Right ventricle myocardium superior (tissue), 1 donor: ENCODE data around the gene AP4B1. TPM values are rescaled to one million over a fixed set of nuclear protein-coding genes. Genes with fewer than 3 reads are reported as not detected.
A peak's percentile ranks its signal among the peaks of the same experiment; 100 is the strongest.

Experiments used
- ATAC-seq: fragments of 200-7000 bp; cut with Tn5 transposase; one replicate; pipeline ENCODE4 v1.9.1; 2020; ENCODE audit warnings: mild to moderate bottlenecking; ENCODE audit not compliant: poor library complexity
- DNase-seq: peaks from one replicate; pipeline ENCODE4 v3.0.0-alpha.2; 2020
- intact Hi-C: fragments of 100-400 bp; cut with DNase I; formaldehyde crosslinking; loops from one replicate; pipeline ENCODE4 v1.11.2; 2022
- total RNA-seq: library from RNA; stranded (reverse); fragmentation: NEBNext Ultra II Directional; extraction: Animal tissue kit (Norgen Biotek cat#: 25700); gene quantifications from one replicate; pipeline ENCODE4 v1.2.1, GENCODE V29; 2021
- donor health status: DM: no; HTN: yes; CAD: no; lungs with severe emphysema.

Gene AP4B1
- total RNA-seq, 1 donor from 2014 or later: 11.4 TPM

DNA sequence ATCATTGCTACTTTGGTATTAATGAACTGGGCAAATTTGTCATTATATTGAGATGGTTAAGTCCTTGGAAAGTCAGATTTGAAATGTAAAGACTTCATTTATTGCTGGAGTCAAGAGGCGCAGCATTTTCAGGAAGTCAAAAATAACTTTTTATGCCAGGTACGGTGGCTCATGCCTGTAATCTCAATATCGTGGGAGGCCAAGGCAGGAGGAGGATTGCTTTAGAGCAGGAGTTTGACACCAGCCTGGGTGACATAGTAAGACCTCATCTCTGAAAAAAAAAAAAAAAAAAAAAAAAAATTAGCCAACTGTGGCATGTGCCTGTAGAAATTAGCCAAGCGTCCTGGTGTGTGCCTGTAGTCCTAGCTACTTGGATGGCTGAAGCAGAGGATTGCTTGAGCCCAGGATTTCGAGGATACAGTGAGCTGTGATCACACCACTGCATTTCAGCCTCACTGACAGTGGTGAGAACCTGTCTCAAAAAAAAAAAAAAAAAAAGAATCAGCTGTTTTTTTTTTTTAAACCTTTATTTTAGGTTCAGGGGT, 30.0 kb upstream of the AP4B1 start:
- intact Hi-C loops: no loop called here
- ATAC-seq (no peak), DNase-seq (no peak)

DNA sequence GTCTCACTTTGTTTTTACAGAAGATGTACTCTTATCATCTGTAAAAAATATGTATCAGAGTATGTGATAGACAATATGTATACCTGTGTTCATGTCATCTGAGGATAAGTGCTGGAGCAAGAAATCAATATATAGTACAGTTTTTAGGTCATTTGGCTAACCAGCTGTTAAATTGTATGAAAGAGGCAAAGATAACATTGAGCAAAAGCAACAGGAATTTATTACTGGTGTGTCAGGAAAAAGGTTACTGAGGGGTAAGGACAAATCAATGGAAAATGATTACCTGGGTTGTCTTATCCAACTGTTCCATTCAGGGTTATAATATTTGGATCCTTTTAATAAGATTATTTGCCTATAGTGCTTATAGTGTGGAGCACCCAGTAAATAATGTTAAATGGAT, 29.4 kb upstream of the AP4B1 start:
- ATAC-seq (no peak), DNase-seq (no peak)
- intact Hi-C loops: no loop called here

DNA sequence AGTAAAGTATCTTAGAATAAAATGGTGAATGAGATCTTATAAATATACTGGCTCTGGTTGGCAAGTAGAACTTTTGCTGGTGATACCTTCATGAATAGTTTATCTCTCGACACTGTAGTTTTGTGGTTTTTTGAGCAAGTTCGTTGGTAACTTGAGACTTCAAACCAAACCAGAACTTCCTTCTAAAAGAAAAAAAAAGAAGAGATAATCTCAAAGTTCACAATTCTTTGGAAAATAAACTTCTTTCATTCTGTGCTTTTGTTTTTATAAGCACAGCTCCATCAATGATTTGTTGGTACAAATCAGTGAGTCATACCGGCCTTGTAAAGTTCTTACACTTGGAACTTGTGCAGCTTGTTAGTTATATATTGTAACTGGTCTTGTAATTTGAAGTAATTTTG, 26.9 kb upstream of the AP4B1 start:
- ATAC-seq (no peak), DNase-seq (no peak)
- intact Hi-C loops: no loop called here

DNA sequence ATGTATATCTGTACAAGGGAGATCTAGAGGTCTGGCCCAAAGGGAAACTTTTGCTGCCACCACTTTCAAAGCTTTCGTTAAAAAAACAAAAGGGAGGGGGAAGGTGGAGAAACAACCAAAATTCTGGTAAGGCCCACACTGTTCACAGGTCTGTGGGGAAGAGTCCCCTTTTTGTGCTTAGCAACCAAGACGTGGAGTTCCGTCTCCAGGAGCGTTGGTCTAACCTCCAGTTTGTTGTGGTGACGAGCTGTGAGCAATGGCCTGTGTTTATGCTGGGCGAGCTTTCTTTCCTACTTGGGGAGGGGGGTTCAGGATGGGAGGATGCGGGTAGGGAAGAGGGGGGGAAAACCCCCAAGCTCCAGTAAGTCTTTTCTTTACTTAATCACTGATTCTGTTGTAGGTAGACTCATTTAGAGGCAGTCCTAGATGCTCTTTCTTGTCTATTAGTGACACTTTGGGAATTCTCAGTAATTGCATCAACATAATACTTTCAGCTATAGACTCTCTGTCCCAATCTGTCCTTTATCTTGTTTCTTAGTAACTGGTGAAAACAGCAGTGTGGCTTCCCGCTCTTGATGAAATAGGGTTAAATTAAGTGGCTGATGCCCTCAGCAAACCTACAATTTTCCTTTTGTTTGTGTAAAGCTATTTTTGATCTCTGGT, 26.0 kb upstream of the AP4B1 start:
- intact Hi-C loops: no loop called here
- ATAC-seq: no peak
- no peak for DNase-seq

GRCh38 chr1:113929750-113930498, 25.3 kb upstream of the AP4B1 start:
- DNase-seq (peak; percentile 64), ATAC-seq (peak; percentile 34)
- intact Hi-C loops: no loop called here

DNA sequence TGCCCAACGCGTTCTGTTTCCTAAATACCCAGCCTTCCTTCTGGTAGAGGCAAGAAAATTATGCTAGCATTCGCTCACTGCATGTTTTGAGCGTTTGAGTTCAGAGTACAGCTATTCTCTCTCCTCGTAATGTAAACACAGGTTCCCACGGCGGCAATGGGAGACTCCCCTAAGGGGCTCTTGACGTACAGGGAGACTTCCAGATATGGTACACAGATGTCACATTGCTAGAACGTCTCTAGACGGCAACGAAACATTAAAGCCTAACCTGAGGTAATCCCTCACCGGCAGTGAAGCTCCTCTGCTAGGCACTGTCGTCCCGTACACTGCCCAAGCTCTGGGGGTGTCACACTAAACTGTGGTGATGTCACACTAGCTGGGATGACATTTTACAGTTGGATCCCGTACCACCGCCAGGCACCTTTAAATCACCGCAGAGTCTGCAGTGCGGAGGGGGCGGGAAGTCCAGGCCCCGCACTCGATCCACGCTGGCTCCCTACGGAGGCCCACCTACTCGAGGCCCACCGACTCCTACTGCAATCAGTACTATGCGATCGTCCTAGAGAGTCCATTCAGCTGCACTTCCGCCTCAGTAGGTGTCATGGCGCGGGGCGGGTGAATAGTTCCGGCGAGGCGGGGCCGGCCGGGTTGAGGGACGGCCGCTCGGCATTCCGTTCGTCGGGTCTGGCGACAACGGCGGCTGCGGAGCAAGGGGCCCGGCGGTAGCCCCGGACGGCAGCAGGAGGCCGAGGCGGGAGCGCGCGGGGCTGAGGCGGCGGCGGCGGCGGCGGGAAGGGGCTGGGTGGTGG, 24.5 kb upstream of the AP4B1 start, which contains the start of gene HIPK1:
HIPK1 (plus strand) TSS at position 384 of the 809 bp plus-strand sequence.
- DNase-seq (peak; percentile 97), ATAC-seq (peak; percentile 95)
- intact Hi-C loops: no loop called here

DNA sequence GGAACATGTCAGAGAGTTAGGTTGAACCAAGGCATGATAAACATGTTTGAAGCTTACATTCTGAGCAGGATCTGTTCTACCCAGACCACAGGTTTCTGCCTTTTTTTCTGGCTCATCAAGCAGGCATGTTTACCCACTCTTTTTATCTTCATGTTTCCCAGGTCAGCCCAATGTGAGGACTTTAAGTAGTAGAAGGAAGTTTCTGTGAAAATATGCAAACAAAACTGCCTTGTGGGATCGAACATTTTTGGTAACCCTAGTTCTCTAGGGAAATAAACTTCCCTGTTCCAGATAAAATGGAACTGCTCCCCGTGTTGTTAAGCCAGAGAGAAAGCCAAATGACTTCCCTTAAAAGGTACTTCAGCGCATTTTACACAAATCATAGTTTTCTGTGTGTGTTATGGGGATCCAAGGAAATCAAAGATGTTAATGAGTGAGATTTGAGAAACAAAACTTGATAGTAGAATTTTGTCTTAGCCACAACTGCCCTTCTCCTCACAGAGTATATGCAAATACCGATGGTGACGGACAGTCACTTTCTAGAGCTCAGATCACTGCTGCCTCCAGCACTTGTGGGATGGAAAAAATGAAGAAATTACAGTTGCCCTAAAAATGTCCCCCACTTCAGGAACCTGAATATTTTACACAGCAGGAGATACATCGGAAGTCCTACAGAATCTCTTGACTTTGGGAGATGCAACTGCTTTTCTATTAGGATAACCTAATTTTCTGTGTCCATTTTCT, 23.8 kb upstream of the AP4B1 start:
- ATAC-seq (peak; percentile 25), DNase-seq (no peak)
- intact Hi-C loops: no loop called here

GRCh38 chr1:113924473-113924872, 19.9 kb upstream of the AP4B1 start:
- DNase-seq: no peak
- intact Hi-C loops: no loop called here
- ATAC-seq: no peak

DNA sequence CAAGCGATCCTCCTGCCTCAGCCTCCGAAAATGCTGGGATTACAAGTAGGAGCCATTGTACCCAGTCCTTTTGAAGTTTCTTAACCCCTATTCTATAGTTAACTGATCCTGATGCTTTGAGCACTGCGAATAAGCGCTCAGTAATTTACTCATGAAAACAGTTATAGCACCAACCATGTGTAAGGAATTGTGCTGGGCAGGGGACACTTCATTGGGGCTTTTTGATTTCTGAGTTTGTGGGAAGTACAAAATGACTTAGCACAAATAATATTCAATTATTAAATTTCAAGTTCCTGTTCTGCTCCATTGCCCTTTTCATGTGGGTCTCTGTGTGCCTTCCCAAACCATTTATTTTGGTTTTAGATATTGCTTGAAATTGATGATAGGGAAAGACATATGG, 18.4 kb upstream of the AP4B1 start:
- no peak for DNase-seq
- no peak for ATAC-seq
- intact Hi-C loops: no loop called here

DNA sequence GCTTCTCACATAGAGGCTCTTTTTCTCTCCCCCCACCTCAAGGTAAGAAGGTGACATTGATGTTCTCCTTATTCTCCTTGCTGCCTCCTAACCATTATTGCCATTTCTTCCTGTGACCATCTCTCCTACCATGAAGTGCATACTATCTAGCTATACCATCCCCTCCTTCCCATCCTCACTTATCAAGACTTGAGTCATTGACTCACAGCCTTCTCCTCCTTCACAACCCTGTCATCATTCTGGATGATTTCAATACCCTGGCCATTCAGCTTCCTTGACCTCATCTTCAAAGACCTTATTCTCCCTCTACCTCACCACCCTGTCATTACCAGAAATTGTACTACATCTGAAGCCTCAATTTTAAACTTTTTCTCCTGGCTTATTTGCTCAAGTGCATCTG, 13.6 kb upstream of the AP4B1 start:
- DNase-seq (no peak), ATAC-seq (no peak)
- intact Hi-C loops: no loop called here

- no peak for ATAC-seq
- no peak for DNase-seq
- intact Hi-C loops: no loop called here
These were observed 12.9 kb upstream of the AP4B1 start for GRCh38 chr1:113917400-113918082.

DNA sequence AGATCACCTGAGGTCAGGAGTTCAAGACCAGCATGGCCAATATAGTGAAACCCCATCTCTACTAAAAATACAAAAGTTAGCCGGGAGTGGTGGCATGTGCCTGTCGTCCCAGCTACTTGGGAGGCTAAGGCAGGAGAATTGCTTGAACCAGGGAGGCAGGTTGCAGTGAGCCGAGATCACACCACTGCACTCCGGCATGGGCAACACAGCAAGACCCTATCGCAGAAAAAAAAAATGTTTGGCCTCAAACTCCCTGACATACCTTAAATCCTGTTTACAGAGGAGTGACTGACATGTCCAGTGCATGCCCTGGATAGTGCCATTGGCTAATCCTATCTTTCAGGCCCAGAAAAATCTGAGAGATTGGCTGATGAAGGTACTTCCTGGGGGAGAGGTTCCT, 12.4 kb upstream of the AP4B1 start:
- intact Hi-C loops: no loop called here
- DNase-seq: no peak
- ATAC-seq: no peak

- no peak for ATAC-seq
- no peak for DNase-seq
- intact Hi-C loops: no loop called here
These were observed 9.5 kb upstream of the AP4B1 start for GRCh38 chr1:113913887-113914664.

GRCh38 chr1:113913312-113913668, 8.7 kb upstream of the AP4B1 start:
- DNase-seq (no peak), ATAC-seq (peak; percentile 61)
- intact Hi-C loops: no loop called here

DNA sequence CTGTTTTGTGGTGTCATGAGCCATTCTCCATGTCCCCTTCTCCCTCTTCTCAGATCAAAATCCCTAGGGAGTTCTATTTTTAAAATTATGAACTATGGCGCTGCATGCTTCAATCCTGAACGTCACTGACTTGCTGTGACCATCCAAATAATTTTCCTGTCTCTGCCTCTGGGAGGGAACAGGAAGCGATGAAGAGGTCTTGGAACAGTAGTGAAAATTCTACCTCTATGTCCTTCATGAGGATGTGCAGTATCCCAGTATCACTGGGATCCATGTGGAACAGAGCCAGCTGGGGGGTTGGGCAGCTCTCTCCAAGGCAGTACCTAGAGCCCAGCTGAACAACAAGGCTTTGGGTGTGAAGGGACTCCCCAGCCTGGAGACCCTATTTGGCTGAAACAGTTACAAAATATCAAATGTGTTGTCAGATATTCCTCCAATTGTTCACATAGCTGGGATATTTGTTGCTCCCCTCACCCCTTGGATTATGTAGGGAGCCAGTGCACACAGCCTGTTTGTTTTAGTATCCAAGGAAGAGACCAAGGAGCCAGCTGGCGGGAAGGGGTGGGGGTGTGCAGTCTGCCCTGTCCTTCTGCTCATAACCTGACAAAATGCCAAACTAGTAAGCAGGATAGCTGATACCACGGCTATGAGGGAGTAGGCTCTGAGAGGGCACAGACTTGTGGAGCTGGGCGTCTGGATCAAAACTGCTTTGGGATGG, 8.2 kb upstream of the AP4B1 start:
- intact Hi-C loops: no loop called here
- peak; percentile 93 for ATAC-seq
- peak; percentile 58 for DNase-seq

DNA sequence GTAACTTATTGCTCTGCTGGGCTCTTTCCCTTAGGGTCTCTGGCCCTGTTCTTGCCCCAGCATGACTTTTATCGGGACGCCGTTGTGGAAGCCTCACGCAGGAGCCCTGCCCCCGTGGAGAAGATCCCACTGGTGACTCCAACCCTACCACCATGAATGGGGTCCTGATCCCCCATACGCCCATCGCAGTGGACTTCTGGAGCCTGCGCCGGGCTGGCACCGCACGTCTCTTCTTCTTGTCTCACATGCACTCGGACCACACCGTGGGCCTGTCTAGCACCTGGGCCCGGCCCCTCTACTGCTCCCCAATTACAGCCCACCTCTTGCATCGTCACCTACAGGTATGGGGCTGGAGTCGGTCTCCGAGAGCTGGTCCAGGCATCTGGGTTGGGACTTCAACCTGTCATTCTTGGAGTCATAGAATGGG, 849 bp upstream of the AP4B1 start:
- ATAC-seq (no peak), DNase-seq (no peak)
- intact Hi-C loops: loop anchor here (10.0 kb wide), 1 partner anchor 71 kb away; no protein-coding TSS in a partner anchor

DNA sequence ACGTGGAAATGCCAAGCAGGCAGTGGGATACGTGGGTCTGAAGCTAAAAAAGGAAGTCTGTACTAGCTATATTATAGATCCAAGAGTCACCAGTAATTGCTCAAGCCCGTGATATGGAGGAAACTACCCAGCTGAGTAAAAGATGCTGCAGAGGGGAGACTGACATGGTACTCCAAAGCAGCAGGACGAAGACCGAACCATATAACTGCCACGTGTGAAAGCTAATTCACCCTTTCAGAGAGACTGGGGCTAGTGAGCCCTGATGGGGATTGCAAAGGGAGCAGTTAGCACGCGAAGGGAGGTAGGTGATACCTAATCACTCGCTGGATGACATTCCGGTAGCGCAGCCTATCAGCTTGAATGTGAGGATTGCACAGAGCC, 316 bp downstream of the AP4B1 start:
- no peak for DNase-seq
- intact Hi-C loops: loop anchor here (10.0 kb wide), 1 partner anchor 69 kb away; no protein-coding TSS in a partner anchor
- ATAC-seq: peak; percentile 32
